ENCODE data around the gene HNF4A. TPM values are rescaled to one million over a fixed set of nuclear protein-coding genes. Genes with fewer than 3 reads are reported as not detected.

Gene HNF4A
- total and polyA plus RNA-seq, 2 of the 4 experiments (the other 2 are of a cell fraction): not detected

DNA sequence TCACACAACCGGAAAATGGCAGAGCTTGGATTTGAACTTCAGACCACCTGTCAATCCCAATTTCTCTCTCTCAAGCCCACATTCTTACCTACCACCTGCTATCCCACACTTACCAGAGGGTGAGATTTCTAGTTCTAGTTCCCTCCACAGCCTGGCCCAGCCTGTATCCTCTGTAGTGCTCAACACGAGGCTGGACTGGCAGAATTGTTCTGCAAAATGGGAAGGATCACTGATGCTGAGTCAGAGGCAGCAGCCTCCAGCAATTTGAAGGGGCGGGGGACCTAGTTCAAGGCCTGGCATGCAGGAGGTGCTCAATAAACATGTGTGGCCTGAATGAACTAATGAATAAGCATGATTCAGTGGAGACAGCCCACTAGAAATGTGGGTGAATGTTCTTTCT, 66.6 kb downstream of the HNF4A start:
- no peak overlapping the region for H3K9ac ChIP-seq (ENCODE audit: low read depth, low read length)
- no peak overlapping the region for H3K14ac ChIP-seq (replicated peaks; ENCODE audit: low read depth, low read length)
- intact Hi-C loops (cut with micrococcal nuclease): no loop called here
- dilution Hi-C loops (cut with HindIII; ENCODE audit: low sequenced_read_pairs, unreplicated experiment): no loop called here
- TF ChIP-seq, protein P1, sequence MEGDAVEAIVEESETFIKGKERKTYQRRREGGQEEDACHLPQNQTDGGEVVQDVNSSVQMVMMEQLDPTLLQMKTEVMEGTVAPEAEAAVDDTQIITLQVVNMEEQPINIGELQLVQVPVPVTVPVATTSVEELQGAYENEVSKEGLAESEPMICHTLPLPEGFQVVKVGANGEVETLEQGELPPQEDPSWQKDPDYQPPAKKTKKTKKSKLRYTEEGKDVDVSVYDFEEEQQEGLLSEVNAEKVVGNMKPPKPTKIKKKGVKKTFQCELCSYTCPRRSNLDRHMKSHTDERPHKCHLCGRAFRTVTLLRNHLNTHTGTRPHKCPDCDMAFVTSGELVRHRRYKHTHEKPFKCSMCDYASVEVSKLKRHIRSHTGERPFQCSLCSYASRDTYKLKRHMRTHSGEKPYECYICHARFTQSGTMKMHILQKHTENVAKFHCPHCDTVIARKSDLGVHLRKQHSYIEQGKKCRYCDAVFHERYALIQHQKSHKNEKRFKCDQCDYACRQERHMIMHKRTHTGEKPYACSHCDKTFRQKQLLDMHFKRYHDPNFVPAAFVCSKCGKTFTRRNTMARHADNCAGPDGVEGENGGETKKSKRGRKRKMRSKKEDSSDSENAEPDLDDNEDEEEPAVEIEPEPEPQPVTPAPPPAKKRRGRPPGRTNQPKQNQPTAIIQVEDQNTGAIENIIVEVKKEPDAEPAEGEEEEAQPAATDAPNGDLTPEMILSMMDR (conservative IDR thresholded peaks at IDR 0.05; ENCODE audit: low read depth, low read length): no peak
- no peak for TF ChIP-seq RAD21 (IDR thresholded peaks at IDR 0.05; ENCODE audit: low read length)
- TF ChIP-seq FOS (IDR thresholded peaks at IDR 0.05; ENCODE audit: low read depth, low read length): no peak
- no peak for TF ChIP-seq RCOR1 (IDR thresholded peaks at IDR 0.05; ENCODE audit: insufficient replicate concordance, low read length)
- TF ChIP-seq MAZ (IDR thresholded peaks at IDR 0.05; ENCODE audit: borderline replicate concordance, low read depth, low read length): no peak
- no peak for TF ChIP-seq RFX5 (IDR thresholded peaks at IDR 0.05; ENCODE audit: low read depth, low read length)
- no peak for TF ChIP-seq CEBPB (IDR thresholded peaks at IDR 0.05; ENCODE audit: low read depth, low read length)
- TF ChIP-seq, protein P2, sequence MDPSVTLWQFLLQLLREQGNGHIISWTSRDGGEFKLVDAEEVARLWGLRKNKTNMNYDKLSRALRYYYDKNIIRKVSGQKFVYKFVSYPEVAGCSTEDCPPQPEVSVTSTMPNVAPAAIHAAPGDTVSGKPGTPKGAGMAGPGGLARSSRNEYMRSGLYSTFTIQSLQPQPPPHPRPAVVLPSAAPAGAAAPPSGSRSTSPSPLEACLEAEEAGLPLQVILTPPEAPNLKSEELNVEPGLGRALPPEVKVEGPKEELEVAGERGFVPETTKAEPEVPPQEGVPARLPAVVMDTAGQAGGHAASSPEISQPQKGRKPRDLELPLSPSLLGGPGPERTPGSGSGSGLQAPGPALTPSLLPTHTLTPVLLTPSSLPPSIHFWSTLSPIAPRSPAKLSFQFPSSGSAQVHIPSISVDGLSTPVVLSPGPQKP (IDR thresholded peaks at IDR 0.05; ENCODE audit: borderline replicate concordance, low read depth, low read length): no peak
- no peaks in the 10 kb centered on the region for H3K79me1 ChIP-seq (ENCODE audit: low read depth in 1 of 2, low read length in 2 of 2)
- no peak overlapping the region for H3K4me3 ChIP-seq (ENCODE audit: insufficient read depth, low read depth, low read length)
- in situ Hi-C loops (cut with MboI; ENCODE audit: low sequenced_read_pairs): no loop called here
- no peak overlapping the region for H4K8ac ChIP-seq (ENCODE audit: low read depth in 2 of 2, low read length in 2 of 2)
- DNase-seq (peak; percentile 48), ATAC-seq (ENCODE audit: low read depth) (peak; percentile 48)
- H2AK5ac ChIP-seq (ENCODE audit: low read depth, low read length): no peak overlapping the region
- 17% methylated on average over 1 of the region's 3 CpGs; no CpG with 5 or more reads in 1 of the 2 experiments for WGBS, 2 experiments (ENCODE audit: extremely low coverage in 2 of 2, insufficient read length in 1 of 2)
- peaks cover 17% of the 10 kb centered on the region for H3K27me3 ChIP-seq (ENCODE audit: control insufficient read depth, insufficient read depth, low read length)
- no peaks in the 10 kb centered on the region for H4K20me1 ChIP-seq (ENCODE audit: insufficient read depth, low read length)
- no peak overlapping the region for H2BK5ac ChIP-seq (ENCODE audit: low read depth, low read length, poor library complexity, severe bottlenecking)
- BruUV-seq (replicated peaks): no TSS peak
- no peak overlapping the region for H3K56ac ChIP-seq (ENCODE audit: extremely low read depth, insufficient read depth, low read length)
- no peaks in the 10 kb centered on the region for H3K9me1 ChIP-seq (ENCODE audit: insufficient read depth, low read length)
- H2BK15ac ChIP-seq (ENCODE audit: low read depth, low read length): no peak overlapping the region
- no peaks in the 10 kb centered on the region for H3K36me3 ChIP-seq (ENCODE audit: control insufficient read depth, insufficient read depth, low read length)
- H2BK20ac ChIP-seq (ENCODE audit: low read depth, low read length): no peak overlapping the region
- ChIA-PET CTCF (no interaction called here), POLR2A (ENCODE audit: unreplicated experiment) (no interaction called here)
- no peak overlapping the region for H3K4me2 ChIP-seq (ENCODE audit: low read depth, low read length)
- no peaks in the 10 kb centered on the region for H3K9me3 ChIP-seq (ENCODE audit: control insufficient read depth, insufficient read depth, low read length)
- no peak overlapping the region for H3K4ac ChIP-seq (ENCODE audit: low read depth, low read length)
- no peaks in the 10 kb centered on the region for H3K4me1 ChIP-seq (ENCODE audit: control insufficient read depth, insufficient read depth, low read length)
- H3K18ac ChIP-seq (ENCODE audit: low read depth, low read length): no peak overlapping the region
- H3K23ac ChIP-seq (ENCODE audit: low read depth, low read length): no peak overlapping the region
- no peak overlapping the region for H4K91ac ChIP-seq (ENCODE audit: insufficient read depth, low read depth, low read length)
- H2BK120ac ChIP-seq (ENCODE audit: low read depth, low read length): no peak overlapping the region
- H4K5ac ChIP-seq (ENCODE audit: low read depth, low read length): no peak overlapping the region
- H2AFZ ChIP-seq (replicated peaks; ENCODE audit: low read length, poor library complexity): no peak overlapping the region
- peak overlapping the region; percentile 48 for H2AK9ac ChIP-seq (replicated peaks; ENCODE audit: low read depth, low read length, poor library complexity)
- no peak overlapping the region for H3K27ac ChIP-seq (ENCODE audit: insufficient read depth, low read length)
